ENCODE measurements around the gene AGMO.

AGMO gene

DNA sequence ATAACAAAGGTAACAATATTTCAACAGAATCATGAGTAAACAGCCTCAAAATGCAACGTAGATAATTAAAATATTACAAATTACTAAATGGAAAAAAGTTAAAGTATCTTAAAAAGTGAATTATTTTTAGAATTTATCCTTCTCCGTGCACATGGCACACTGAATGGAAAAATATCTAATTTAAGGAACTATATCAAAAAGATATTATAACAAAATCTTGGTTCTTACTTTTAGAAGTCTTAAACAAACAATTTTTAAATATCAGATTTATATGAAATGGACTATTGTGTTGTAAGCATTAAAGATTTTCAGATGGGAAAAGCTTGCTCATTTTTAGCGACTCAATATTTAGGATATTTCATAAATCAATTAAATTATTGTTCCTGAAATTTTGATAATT lies 72.0 kb downstream of the AGMO start:
- DNase-seq (ENCODE audit: insufficient read length, low spot score), result no peak
- FAIRE-seq, result no peak
- TF ChIP-seq CTCF (IDR thresholded peaks at IDR 0.05; ENCODE audit: insufficient read depth, missing control alignments), result no peak

DNA sequence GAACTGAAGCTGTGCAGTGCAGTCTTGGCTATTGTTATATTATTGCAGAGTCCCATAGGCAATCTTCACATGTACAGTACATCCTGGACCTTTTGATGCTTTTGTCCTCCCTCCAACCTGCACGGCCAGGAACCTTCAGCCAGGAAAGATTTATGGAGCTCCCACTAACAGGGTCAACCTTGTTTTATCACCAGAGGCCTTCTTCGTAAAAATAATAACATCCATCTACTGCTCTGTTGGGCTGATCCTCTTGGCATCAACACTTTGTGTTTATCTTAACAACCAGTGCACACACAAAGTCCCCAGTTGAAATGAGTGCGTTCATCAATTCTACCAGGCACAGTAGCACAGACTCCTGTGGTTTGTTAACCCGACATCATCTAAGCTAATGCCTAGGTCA lies 72.4 kb downstream of the AGMO start:
- no peak for DNase-seq (ENCODE audit: insufficient read length, low spot score)
- no peak for TF ChIP-seq CTCF (IDR thresholded peaks at IDR 0.05; ENCODE audit: insufficient read depth, missing control alignments)
- FAIRE-seq, result no peak

- no peak for TF ChIP-seq CTCF (IDR thresholded peaks at IDR 0.05; ENCODE audit: insufficient read depth, missing control alignments)
- FAIRE-seq, result no peak
Observed at GRCh38 chr7:15488401-15488800, 73.4 kb downstream of the AGMO start.

GRCh38 chr7:15487896-15488295 lies 73.9 kb downstream of the AGMO start:
- FAIRE-seq, result no peak
- no peak for DNase-seq (ENCODE audit: insufficient read length, low spot score)
- TF ChIP-seq CTCF (IDR thresholded peaks at IDR 0.05; ENCODE audit: insufficient read depth, missing control alignments), result no peak

More at GRCh38 chr7:15488401-15488800, 73.4 kb downstream of the AGMO start:
- DNase-seq (ENCODE audit: insufficient read length, low spot score), result no peak

DNA sequence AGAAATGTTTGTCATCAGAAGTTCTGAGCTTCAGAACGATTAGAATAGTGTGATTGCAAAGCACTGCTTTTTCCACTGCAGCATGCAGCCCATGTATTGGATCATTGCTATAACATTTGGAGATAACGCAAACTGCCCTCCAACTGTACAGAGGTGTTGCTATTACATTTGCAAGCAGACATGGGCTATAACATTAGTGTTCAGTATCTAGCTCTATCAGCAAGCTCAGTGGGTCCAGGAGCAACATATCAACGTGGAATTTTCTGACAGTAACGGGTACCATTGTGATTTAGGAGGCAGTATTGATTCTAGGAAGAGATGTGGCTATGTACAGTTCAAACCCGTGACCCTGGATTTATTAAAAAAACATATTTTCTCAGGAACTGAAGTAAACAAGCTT lies 75.8 kb downstream of the AGMO start:
- TF ChIP-seq CTCF (IDR thresholded peaks at IDR 0.05; ENCODE audit: insufficient read depth, missing control alignments), result no peak
- FAIRE-seq (no peak), DNase-seq (ENCODE audit: insufficient read length, low spot score) (no peak)

DNA sequence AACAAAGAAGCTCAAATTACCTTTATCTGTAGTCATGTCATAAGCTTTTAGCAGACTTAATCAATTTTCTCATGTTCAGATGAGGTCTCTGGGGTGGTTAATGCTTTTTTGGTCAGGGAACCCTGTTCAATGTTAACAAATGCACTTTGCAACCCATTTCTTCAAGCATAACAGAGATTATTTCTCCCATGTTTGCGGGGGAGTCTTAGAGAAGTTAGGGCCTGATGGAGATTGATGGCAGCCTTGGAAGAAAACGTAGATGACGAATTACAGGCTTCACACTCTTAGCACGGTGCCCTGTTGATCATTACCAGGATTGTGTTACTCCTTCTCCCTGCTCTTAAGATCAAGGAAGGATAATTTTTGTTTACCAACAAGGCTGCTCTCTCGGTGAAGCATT lies 76.4 kb downstream of the AGMO start:
- DNase-seq (ENCODE audit: insufficient read length, low spot score) (no peak), FAIRE-seq (no peak)
- TF ChIP-seq CTCF (IDR thresholded peaks at IDR 0.05; ENCODE audit: insufficient read depth, missing control alignments), result no peak

DNA sequence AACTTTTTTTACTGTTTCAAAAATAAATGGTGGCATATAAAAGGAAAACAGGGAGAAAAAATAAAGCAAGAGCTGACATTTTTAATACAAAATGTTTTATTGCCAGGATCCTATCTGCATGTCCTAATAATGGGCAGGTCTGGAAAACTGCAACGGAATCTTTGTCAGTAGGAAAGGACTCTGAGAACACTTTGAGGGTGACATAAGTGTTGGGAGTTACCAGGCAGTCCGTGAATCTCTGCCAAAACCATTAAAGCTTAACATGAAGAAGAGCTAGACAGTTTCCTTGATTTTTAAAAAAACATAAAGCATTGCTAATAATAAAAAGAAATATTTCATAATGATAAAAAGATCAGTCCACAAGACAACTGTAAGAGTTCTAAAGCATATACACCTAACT lies 80.7 kb downstream of the AGMO start:
- FAIRE-seq, result no peak
- no peak for DNase-seq (ENCODE audit: insufficient read length, low spot score)
- TF ChIP-seq CTCF (IDR thresholded peaks at IDR 0.05; ENCODE audit: insufficient read depth, missing control alignments), result no peak

All from D721Med (cell line).